DOHH2 (cell line): Measurements from ENCODE around the gene DNAJC27.

Experiments used
- H3F3A ChIP-seq: fragments of 200-600 bp; sonication (generic), shearing (Covaris generic); 2 replicates; pipeline ENCODE4 v1.6.0; 2016; ENCODE audit warnings: antibody characterized with exemption, mild to moderate bottlenecking; ENCODE audit not compliant: control insufficient read depth, insufficient read depth
- H3K27ac ChIP-seq: fragments of 200-600 bp; sonication (generic); 2 replicates; pipeline ENCODE4 v1.5.1; 2014; ENCODE audit warnings: low read depth, mild to moderate bottlenecking, low read length, moderate library complexity
- H3K27me3 ChIP-seq: fragments of 200-600 bp; sonication (generic); 2 replicates; pipeline ENCODE4 v1.6.1; 2014; ENCODE audit warnings: mild to moderate bottlenecking, low read length, mixed read lengths; ENCODE audit not compliant: control insufficient read depth
- H3K36me3 ChIP-seq: fragments of 200-600 bp; sonication (generic); 2 replicates; pipeline ENCODE4 v1.6.1; 2014; ENCODE audit warnings: mild to moderate bottlenecking, low read length, moderate library complexity, mixed read lengths; ENCODE audit not compliant: control insufficient read depth
- H3K4me1 ChIP-seq: fragments of 200-600 bp; sonication (generic); 2 replicates; pipeline ENCODE4 v1.6.1; 2014; ENCODE audit warnings: mild to moderate bottlenecking, low read length, mixed read lengths; ENCODE audit not compliant: control insufficient read depth
- H3K4me2 ChIP-seq: fragments of 200-600 bp; sonication (generic); 2 replicates; pipeline ENCODE4 v1.6.0; 2014; ENCODE audit warnings: mild to moderate bottlenecking, low read length, moderate library complexity
- H3K4me3 ChIP-seq: fragments of 200-600 bp; sonication (generic); 2 replicates; pipeline ENCODE4 v1.5.1; 2014; ENCODE audit warnings: mild to moderate bottlenecking, low read length, mixed read lengths
- H3K79me2 ChIP-seq: fragments of 200-600 bp; sonication (generic); 2 replicates; pipeline ENCODE4 v1.6.1; 2014; ENCODE audit warnings: mild to moderate bottlenecking, low read length, mixed read lengths; ENCODE audit not compliant: control insufficient read depth
- H3K9me2 ChIP-seq: fragments of 200-600 bp; sonication (generic); replicated peaks from 2 replicates; pipeline ENCODE4 v1.6.1; 2014; ENCODE audit warnings: mild to moderate bottlenecking, low read length, mixed read lengths; ENCODE audit not compliant: control insufficient read depth
- H3K9me3 ChIP-seq: fragments of 200-600 bp; sonication (generic); 2 replicates; pipeline ENCODE4 v1.6.1; 2014; ENCODE audit warnings: antibody characterized with exemption, low read length, mixed read lengths; ENCODE audit not compliant: control insufficient read depth, insufficient read depth
- H4K20me1 ChIP-seq: fragments of 200-600 bp; sonication (generic); 2 replicates; pipeline ENCODE4 v1.6.0; 2014; ENCODE audit warnings: low read depth, mild to moderate bottlenecking, antibody characterized with exemption, low read length, moderate library complexity; ENCODE audit not compliant: control insufficient read depth, insufficient read depth
- CTCF ChIP-seq: fragments of 200-600 bp; sonication (generic); IDR thresholded peaks from one replicate; pipeline ENCODE4 v1.5.1; 2014; ENCODE audit warnings: antibody characterized with exemption, mild to moderate bottlenecking, low read depth, low read length; ENCODE audit not compliant: poor library complexity, severe bottlenecking
- EZH2phosphoT487 ChIP-seq: fragments of 200-600 bp; sonication (generic); IDR thresholded peaks from 2 replicates; pipeline ENCODE4 v1.6.1; 2017; ENCODE audit warnings: borderline replicate concordance, mild to moderate bottlenecking, antibody characterized with exemption, low read length, moderate library complexity, mixed read lengths

DNAJC27 gene

GRCh38 chr2:24919506-24920097, 52.2 kb downstream of the DNAJC27 start:
- 0 out of 2 replicates have a peak, but pooled peaks cover 2% of the 10 kb centered on the region for H3F3A ChIP-seq
- peak overlapping the region; percentile 100 for H3K4me2 ChIP-seq
- no peaks in the 10 kb centered on the region for H3K9me2 ChIP-seq
- H3K36me3 ChIP-seq: peaks cover 44% of the 10 kb centered on the region
- peaks cover 55% of the 10 kb centered on the region for H3K79me2 ChIP-seq
- H3K9me3 ChIP-seq: no peaks in the 10 kb centered on the region
- H3K4me3 ChIP-seq: peak overlapping the region; percentile 100
- peaks cover 37% of the 10 kb centered on the region for H3K4me1 ChIP-seq
- peaks cover 19% of the 10 kb centered on the region; the same call in 1 of the 2 replicates for H4K20me1 ChIP-seq
- no peaks in the 10 kb centered on the region for H3K27me3 ChIP-seq
- peak overlapping the region; percentile 43 for H3K27ac ChIP-seq
- TF ChIP-seq EZH2phosphoT487: no peak
- no peak for TF ChIP-seq CTCF

GRCh38 chr2:24919037-24919505, 52.7 kb downstream of the DNAJC27 start:
- Histone ChIP-seq H3K27ac (peak overlapping the region; percentile 43), H3K9me2 (no peaks in the 10 kb centered on the region)

GRCh38 chr2:24918326-24919036, 53.3 kb downstream of the DNAJC27 start:
- Histone ChIP-seq H3K79me2 (peaks cover 67% of the 10 kb centered on the region), H3K9me2 (no peaks in the 10 kb centered on the region), H3K4me3 (peak overlapping the region; percentile 100), H3F3A (0 out of 2 replicates have a peak, but pooled peaks cover 2% of the 10 kb centered on the region), H3K27ac (no peak overlapping the region), H4K20me1 (peaks cover 19% of the 10 kb centered on the region; the same call in 1 of the 2 replicates), H3K36me3 (peaks cover 55% of the 10 kb centered on the region), H3K9me3 (no peaks in the 10 kb centered on the region), H3K4me1 (peaks cover 37% of the 10 kb centered on the region), H3K4me2 (peak overlapping the region; percentile 100), H3K27me3 (no peaks in the 10 kb centered on the region)
- no peak for TF ChIP-seq CTCF
- TF ChIP-seq EZH2phosphoT487: no peak

More at GRCh38 chr2:24919037-24919505, 52.7 kb downstream of the DNAJC27 start:
- TF ChIP-seq EZH2phosphoT487: no peak
- TF ChIP-seq CTCF: no peak
- H3F3A ChIP-seq: 0 out of 2 replicates have a peak, but pooled peaks cover 2% of the 10 kb centered on the region
- H4K20me1 ChIP-seq: peaks cover 19% of the 10 kb centered on the region; the same call in 1 of the 2 replicates
- H3K4me1 ChIP-seq: peaks cover 37% of the 10 kb centered on the region
- H3K36me3 ChIP-seq: peaks cover 49% of the 10 kb centered on the region
- H3K9me3 ChIP-seq: no peaks in the 10 kb centered on the region
- peak overlapping the region; percentile 100 for H3K4me3 ChIP-seq
- H3K4me2 ChIP-seq: peak overlapping the region; percentile 100
- H3K27me3 ChIP-seq: no peaks in the 10 kb centered on the region
- peaks cover 61% of the 10 kb centered on the region for H3K79me2 ChIP-seq
